HEK293T (cell line): ENCODE results near the gene IKZF1.

Experiments used
- CTCF ChIA-PET: fragments of 350-600 bp; formaldehyde crosslinking; extraction: SDS; loops from one replicate; lab custom pipeline; 2021; ENCODE audit warnings: antibody characterized with exemption, inconsistent platforms; lab: Yijun Ruan, JAX
- POLR2A ChIA-PET: fragments of 350-600 bp; formaldehyde crosslinking; extraction: SDS; loops from one replicate; lab custom pipeline; 2020; ENCODE audit warnings: antibody characterized with exemption, inconsistent platforms; lab: Yijun Ruan, JAX
- DNase-seq: peaks from one replicate; pipeline ENCODE4 v3.0.0; 2012; ENCODE audit warnings: mixed read lengths; ENCODE audit errors: extremely low spot score
- ARNT ChIP-seq: fragments of 450-650 bp; IDR thresholded peaks from 2 replicates; pipeline ENCODE4 v1.6.1; 2017; ENCODE audit warnings: mild to moderate bottlenecking
- BHLHE40 ChIP-seq: fragments of 450-650 bp; IDR thresholded peaks from 2 replicates; pipeline ENCODE4 v1.6.1; 2016; ENCODE audit warnings: mild to moderate bottlenecking, moderate library complexity, borderline replicate concordance
- CTBP1 ChIP-seq: fragments of 450-650 bp; IDR thresholded peaks from 2 replicates; pipeline ENCODE4 v1.6.1; 2016; ENCODE audit warnings: borderline replicate concordance
- ELF4 ChIP-seq: fragments of 450-650 bp; IDR thresholded peaks from 2 replicates; pipeline ENCODE4 v1.6.1; 2017; ENCODE audit warnings: antibody characterized with exemption
- FOXA1 ChIP-seq: fragments of 450-650 bp; IDR thresholded peaks from 2 replicates; pipeline ENCODE4 v1.6.1; 2016; ENCODE audit warnings: mild to moderate bottlenecking
- FOXK2 ChIP-seq: fragments of 450-650 bp; IDR thresholded peaks from 2 replicates; pipeline ENCODE4 v1.6.1; 2016; ENCODE audit warnings: mild to moderate bottlenecking
- FOXM1 ChIP-seq: fragments of 450-650 bp; IDR thresholded peaks from 2 replicates; pipeline ENCODE4 v1.6.1; 2017; ENCODE audit warnings: mild to moderate bottlenecking, borderline replicate concordance
- HDGF ChIP-seq: fragments of 450-650 bp; IDR thresholded peaks from 2 replicates; pipeline ENCODE4 v1.6.1; 2017; ENCODE audit warnings: antibody characterized with exemption, borderline replicate concordance
- L3MBTL2 ChIP-seq: fragments of 450-650 bp; conservative IDR thresholded peaks from 2 replicates; pipeline ENCODE4 v1.6.1; 2016; ENCODE audit warnings: mild to moderate bottlenecking
- LEF1 ChIP-seq: fragments of 450-650 bp; IDR thresholded peaks from 2 replicates; pipeline ENCODE4 v1.6.1; 2017; ENCODE audit warnings: mild to moderate bottlenecking, borderline replicate concordance
- NFRKB ChIP-seq: fragments of 450-650 bp; IDR thresholded peaks from 2 replicates; pipeline ENCODE4 v1.6.1; 2016; ENCODE audit warnings: mild to moderate bottlenecking, moderate library complexity
- PKNOX1 ChIP-seq: fragments of 450-650 bp; IDR thresholded peaks from 2 replicates; pipeline ENCODE4 v1.6.1; 2016
- SP1 ChIP-seq: fragments of 450-650 bp; IDR thresholded peaks from 2 replicates; pipeline ENCODE4 v1.6.1; 2017
- SUZ12 ChIP-seq: fragments of 450-650 bp; IDR thresholded peaks from 2 replicates; pipeline ENCODE4 v1.6.1; 2016; ENCODE audit warnings: mild to moderate bottlenecking
- TARDBP ChIP-seq: fragments of 450-650 bp; IDR thresholded peaks from 2 replicates; pipeline ENCODE4 v1.6.1; 2016
- ZNF384 ChIP-seq: fragments of 450-650 bp; IDR thresholded peaks from 2 replicates; pipeline ENCODE4 v1.6.1; 2016

IKZF1 gene

GRCh38 chr7:50298811-50299562 lies 5.5 kb upstream of the IKZF1 start:
- ChIA-PET CTCF (no interaction called here), POLR2A (no interaction called here)
- DNase-seq: no peak
- TF ChIP-seq ZNF384: no peak

GRCh38 chr7:50300336-50300735 lies 4.2 kb upstream of the IKZF1 start:
- no peak for DNase-seq
- CTCF ChIA-PET: no interaction called here
- POLR2A ChIA-PET: no interaction called here
- TF ChIP-seq ELF4 (no peak), HDGF (no peak), ZNF384 (no peak), FOXM1 (no peak), L3MBTL2 (no peak), TARDBP (no peak)

- no peak for DNase-seq
- CTCF ChIA-PET: no interaction called here
- TF ChIP-seq SP1 (no peak), SUZ12 (no peak), FOXM1 (no peak), HDGF (no peak), ARNT (no peak), ZNF384 (no peak), LEF1 (no peak)
- POLR2A ChIA-PET: no interaction called here
These were observed 1.8 kb upstream of the IKZF1 start for GRCh38 chr7:50302486-50303334.

- POLR2A ChIA-PET: no interaction called here
- CTCF ChIA-PET: no interaction called here
- peak; percentile 27 for DNase-seq
- TF ChIP-seq FOXK2: no peak
- TF ChIP-seq PKNOX1: no peak
- no peak for TF ChIP-seq BHLHE40
- no peak for TF ChIP-seq CTBP1
- no peak for TF ChIP-seq LEF1
- TF ChIP-seq FOXM1: no peak
- no peak for TF ChIP-seq ZNF384
- no peak for TF ChIP-seq ELF4
- TF ChIP-seq HDGF: no peak
- no peak for TF ChIP-seq SUZ12
- TF ChIP-seq FOXA1: no peak
- TF ChIP-seq ARNT: no peak
- no peak for TF ChIP-seq TARDBP
- TF ChIP-seq NFRKB: no peak
- TF ChIP-seq SP1: no peak
- no peak for TF ChIP-seq L3MBTL2
These were observed 984 bp upstream of the IKZF1 start for GRCh38 chr7:50303335-50304128.

GRCh38 chr7:50304911-50305582 lies 531 bp downstream of the IKZF1 start:
- TF ChIP-seq SUZ12: no peak
- POLR2A ChIA-PET: no interaction called here
- no peak for DNase-seq
- CTCF ChIA-PET: interaction anchor here (0.6 kb wide), 1 partner anchor 82 kb away, joined by 5 read pairs; no protein-coding TSS in a partner anchor

- no peak for TF ChIP-seq PKNOX1
- TF ChIP-seq FOXK2: no peak
- DNase-seq: no peak
- ChIA-PET CTCF (interaction anchor here (0.6 kb wide), 1 partner anchor 83 kb away, joined by 5 read pairs; no protein-coding TSS in a partner anchor), POLR2A (no interaction called here)
These were observed 1.3 kb downstream of the IKZF1 start for GRCh38 chr7:50305583-50306493.
